GM12878 (cell line): Measurements from ENCODE around the gene KRT222. TPM values are rescaled to one million over a fixed set of nuclear protein-coding genes. Genes with fewer than 3 reads are reported as not detected.

Experiments used
- ATAC-seq: fragments of 200-7000 bp; cut with Tn5 transposase; 3 replicates; pipeline ENCODE4 v1.9.1; 2020; ENCODE audit warnings: mild to moderate bottlenecking, moderate library complexity
- BruUV-seq: library from RNA; stranded (reverse); fragments of 400-500 nt; replicated peaks from 2 replicates; lab custom pipeline; 2021; lab: Mats Ljungman, UMichigan
- CTCF ChIA-PET: fragments of 300-600 bp; sonication (Branson Sonifier 250); formaldehyde crosslinking; extraction: SDS; loops from one replicate; lab custom pipeline; 2021; ENCODE audit warnings: inconsistent platforms; lab: Yijun Ruan, JAX
- POLR2A ChIA-PET: fragments of 350-600 bp; formaldehyde crosslinking; extraction: SDS; loops from one replicate; lab custom pipeline; 2021; ENCODE audit warnings: inconsistent platforms; lab: Charles Lee
- RAD21 ChIA-PET: fragments of 300-600 bp; sonication (Branson Sonifier 250); formaldehyde crosslinking; loops from one replicate; lab custom pipeline; 2023; ENCODE audit warnings: antibody characterized with exemption; ENCODE audit not compliant: unreplicated experiment; lab: Charles Lee
- SMC1A ChIA-PET: fragments of 300-600 bp; sonication (Branson Sonifier 250); formaldehyde crosslinking; loops from one replicate; lab custom pipeline; 2023; ENCODE audit not compliant: unreplicated experiment, uncharacterized antibody; lab: Charles Lee
- DNase-seq: peaks from one replicate; pipeline ENCODE4 v3.0.0-alpha.2; 2011; ENCODE audit warnings: low read depth, low spot score
- FAIRE-seq: peaks from 3 replicates; lab custom pipeline; 2011; peaks lifted over from hg19 to GRCh38; lab: Jason Lieb, UNC
- H2AFZ ChIP-seq: 2 replicates; pipeline ENCODE4 v1.6.0; 2011; ENCODE audit warnings: low read depth, low read length, control low read depth; ENCODE audit not compliant: control insufficient read depth
- H3K27ac ChIP-seq: 2 replicates; pipeline ENCODE4 v1.5.1; 2011; ENCODE audit warnings: control low read depth; ENCODE audit not compliant: control insufficient read depth, insufficient read depth
- H3K27me3 ChIP-seq, 2 experiments: replicated peaks in 1 of 2; 2 replicates each; pipeline versions ENCODE4 v1.6.0 to v1.6.1; 2011; ENCODE audit warnings: low read length in 1 of 2; ENCODE audit not compliant: control insufficient read depth in 2 of 2, insufficient read depth in 2 of 2
- H3K36me3 ChIP-seq, 2 experiments: 2 replicates each; pipeline ENCODE4 v1.5.1; 2011; ENCODE audit warnings: low read length in 1 of 2; ENCODE audit not compliant: control insufficient read depth in 2 of 2, insufficient read depth in 2 of 2
- H3K4me1 ChIP-seq: 2 replicates; pipeline ENCODE4 v1.6.1; 2011; ENCODE audit warnings: mild to moderate bottlenecking, low read length, moderate library complexity, mixed read lengths; ENCODE audit not compliant: control insufficient read depth, insufficient read depth
- H3K4me2 ChIP-seq: 2 replicates; pipeline ENCODE4 v1.6.0; 2011; ENCODE audit warnings: control low read depth; ENCODE audit not compliant: control insufficient read depth, insufficient read depth
- H3K4me3 ChIP-seq: fragments of 200-600 bp; sonication (generic); 2 replicates; pipeline ENCODE4 v1.5.1; 2016
- H3K79me2 ChIP-seq: 2 replicates; pipeline ENCODE4 v1.6.0; 2011; ENCODE audit warnings: low read length; ENCODE audit not compliant: control insufficient read depth, insufficient read depth
- H3K9ac ChIP-seq: 2 replicates; pipeline ENCODE4 v1.8.0; 2011; ENCODE audit warnings: low read length, control low read depth, mixed read lengths; ENCODE audit not compliant: control insufficient read depth, insufficient read depth
- H3K9me3 ChIP-seq: replicated peaks from 3 replicates; pipeline ENCODE4 v1.5.1; 2011; ENCODE audit warnings: mild to moderate bottlenecking, low read length; ENCODE audit not compliant: control insufficient read depth, insufficient read depth
- H4K20me1 ChIP-seq: 2 replicates; pipeline ENCODE4 v1.6.0; 2011; ENCODE audit not compliant: control insufficient read depth, insufficient read depth
- CBX3 ChIP-seq: fragments of 200-600 bp; sonication (generic); IDR thresholded peaks from 2 replicates; pipeline ENCODE4 v1.6.1; 2016; ENCODE audit warnings: low read depth, borderline replicate concordance
- CEBPB ChIP-seq, 2 experiments: fragments of 150-350 bp in 1 of 2; IDR thresholded peaks; 2 replicates each; pipeline ENCODE4 v1.6.1; 2012 to 2014; ENCODE audit warnings: low read depth in 2 of 2, low read length in 2 of 2, borderline replicate concordance in 1 of 2, inconsistent platforms in 1 of 2
- DPF2 ChIP-seq: fragments of 450-650 bp; IDR thresholded peaks from 2 replicates; pipeline ENCODE4 v1.6.1; 2017; ENCODE audit warnings: mild to moderate bottlenecking
- EGR1 ChIP-seq, 2 experiments: IDR thresholded peaks; 1 replicate in 1 of 2; 2 replicates in 1 of 2; pipeline ENCODE4 v1.6.1; 2011 to 2012; ENCODE audit warnings: low read depth in 2 of 2, low read length in 2 of 2, borderline replicate concordance in 1 of 2, mild to moderate bottlenecking in 1 of 2, moderate library complexity in 1 of 2
- FOS ChIP-seq: IDR thresholded peaks from 3 replicates; pipeline ENCODE4 v1.6.1; 2011; ENCODE audit warnings: borderline replicate concordance; ENCODE audit not compliant: insufficient read length; ENCODE audit errors: extremely low read depth
- FOXM1 ChIP-seq: IDR thresholded peaks from 2 replicates; pipeline ENCODE4 v1.6.1; 2012; ENCODE audit warnings: low read depth, mild to moderate bottlenecking, inconsistent platforms, low read length, moderate library complexity
- GATAD2B ChIP-seq: fragments of 450-650 bp; conservative IDR thresholded peaks from 2 replicates; pipeline ENCODE4 v1.6.1; 2017; ENCODE audit warnings: low read depth, mild to moderate bottlenecking, moderate library complexity
- IKZF1 ChIP-seq: fragments of 450-650 bp; conservative IDR thresholded peaks from 2 replicates; pipeline ENCODE4 v1.6.1; 2017; ENCODE audit warnings: antibody characterized with exemption, mild to moderate bottlenecking
- KAT2A ChIP-seq: conservative IDR thresholded peaks from 2 replicates; pipeline ENCODE4 v1.6.1; 2011; ENCODE audit warnings: low read depth, low read length; ENCODE audit not compliant: control insufficient read depth
- LARP7 ChIP-seq: fragments of 450-650 bp; IDR thresholded peaks from 2 replicates; pipeline ENCODE4 v1.6.1; 2017; ENCODE audit warnings: mild to moderate bottlenecking
- MTA3 ChIP-seq: IDR thresholded peaks from 2 replicates; pipeline ENCODE4 v1.6.1; 2012; ENCODE audit warnings: low read length, inconsistent platforms, borderline replicate concordance
- NKRF ChIP-seq: fragments of 450-650 bp; conservative IDR thresholded peaks from 2 replicates; pipeline ENCODE4 v1.6.1; 2017; ENCODE audit warnings: mild to moderate bottlenecking, moderate library complexity
- NR2F1 ChIP-seq: fragments of 450-650 bp; conservative IDR thresholded peaks from 2 replicates; pipeline ENCODE4 v1.6.1; 2017; ENCODE audit warnings: mild to moderate bottlenecking
- RAD51 ChIP-seq: fragments of 450-650 bp; IDR thresholded peaks from 2 replicates; pipeline ENCODE4 v1.6.1; 2016; ENCODE audit warnings: moderate library complexity, mild to moderate bottlenecking, inconsistent platforms
- RBBP5 ChIP-seq: fragments of 200-600 bp; sonication (generic); conservative IDR thresholded peaks from 2 replicates; pipeline ENCODE4 v1.6.1; 2016
- SMAD5 ChIP-seq: IDR thresholded peaks from 2 replicates; pipeline ENCODE4 v1.6.1; 2016; ENCODE audit warnings: antibody characterized with exemption, low read depth
- SUZ12 ChIP-seq: fragments of 200-600 bp; sonication (generic); IDR thresholded peaks from one replicate; pipeline ENCODE4 v1.6.1; 2018; ENCODE audit warnings: antibody characterized with exemption, mild to moderate bottlenecking; ENCODE audit not compliant: unreplicated experiment
- WGBS: methylation state at CpG from one replicate; pipeline ENCODE4 v1.1.6; 2016; ENCODE audit warnings: low lambda C conversion rate; ENCODE audit not compliant: insufficient replicate concordance, insufficient coverage; ENCODE audit errors: missing lambda C conversion rate; 5-methylcytosine and 5-hydroxymethylcytosine counted together
- in situ Hi-C: fragments of 300-500 bp; cut with MboI; formaldehyde crosslinking; loops from 9 replicates; pipeline ENCODE4 v1.14.3; 2018; ENCODE audit warnings: mixed read lengths
- intact Hi-C: fragments of 100-400 bp; cut with micrococcal nuclease; formaldehyde crosslinking; loops from one replicate; pipeline ENCODE4 v1.14.2; 2022; ENCODE audit not compliant: unreplicated experiment
- polyA plus RNA-seq, 11 experiments: library from polyadenylated mRNA; depleted of rRNA in 4 of 11; unstranded in 6 of 11; stranded (reverse) in 5 of 11; fragments of >200 nt; fragmentation: Nextera tagmentation in 4 of 11; fragmentation: Illumina TruSeq in 1 of 11; extraction: Ambion mirVana in 4 of 11; extraction: Trizol in 1 of 11; gene quantifications; 1 replicate in 1 of 11; 2 replicates in 10 of 11; pipeline versions ENCODE4 v1.2.1 to v1.2.3, GENCODE V29; 2011 to 2016; ENCODE audit warnings: inconsistent platforms in 2 of 11, missing spikeins in 2 of 11, low read depth in 1 of 11
- total RNA-seq, 4 experiments: library from RNA; depleted of rRNA in 3 of 4; stranded (reverse); fragments of >200 nt in 3 of 4; fragmentation: Illumina TruSeq in 1 of 4; extraction: Trizol in 1 of 4; gene quantifications; 2 replicates each; pipeline versions ENCODE4 v1.2.1 to v1.2.3, GENCODE V29; 2013 to 2021
- TF ChIP-seq, protein P1 (sequence below): IDR thresholded peaks from 2 replicates; pipeline ENCODE4 v1.6.1; 2012; ENCODE audit warnings: low read depth, low read length, improper control_type of control experiment
- TF ChIP-seq, protein P2 (sequence below), 3 experiments: IDR thresholded peaks in 2 of 3; conservative IDR thresholded peaks in 1 of 3; 2 replicates each; pipeline ENCODE4 v1.5.1; 2011; ENCODE audit warnings: low read depth in 3 of 3, low read length in 3 of 3, mild to moderate bottlenecking in 3 of 3, control low read depth in 2 of 3, moderate library complexity in 2 of 3, inconsistent platforms in 1 of 3, mixed read lengths in 1 of 3; ENCODE audit not compliant: control insufficient read depth in 2 of 3, insufficient read depth in 1 of 3; ENCODE audit errors: extremely low read depth in 1 of 3

The KRT222 gene
- total and polyA plus RNA-seq, 10 of the 15 experiments (the other 5 are each of a cell fraction or from before 2014, with no cell fraction given), result 0.21 to 6.4 (median 0.54) TPM; not detected in 1

GRCh38 chr17:40615068-40615840 is 49.7 kb downstream of the KRT222 start:
- ChIA-PET POLR2A (interaction anchor here (0.7 to 7.9 kb wide), 24 partner anchors 9 to 306 kb away, joined by 3 to 117 read pairs (median 10); partner anchors contain the start of genes CCR7 and RARA), SMC1A (interaction anchor here (0.7 to 8.9 kb wide), 39 partner anchors 9 to 1053 kb away, joined by 3 to 175 read pairs (median 5); partner anchors contain the start of genes CCR7, IGFBP4 and SMARCE1), RAD21 (interaction anchor here (0.6 to 7.9 kb wide), 51 partner anchors 9 to 1074 kb away, joined by 3 to 229 read pairs (median 8); partner anchors contain the start of genes CCR7, KRT222, RARA and TOP2A), CTCF (interaction anchor here (0.6 to 11.9 kb wide), 60 partner anchors 10 to 1401 kb away, joined by 3 to 193 read pairs (median 5); partner anchors contain the start of genes IGFBP4 and TOP2A)
- BruUV-seq, result no TSS peak
- Histone ChIP-seq H3K27ac (peak overlapping the region; percentile 29), H3K4me3 (peak overlapping the region; percentile 35; the same call in 1 of the 2 replicates), H3K4me1 (peaks cover 30% of the 10 kb centered on the region), H3K79me2 (no peaks in the 10 kb centered on the region), H3K9me3 (no peaks in the 10 kb centered on the region), H3K36me3 (no peaks in the 10 kb centered on the region), H3K27me3 (no peaks in the 10 kb centered on the region), H2AFZ (peak overlapping the region; percentile 55; the same call in 1 of the 2 replicates), H3K4me2 (peak overlapping the region; percentile 66), H3K9ac (peak overlapping the region; percentile 7; the same call in 1 of the 2 replicates), H4K20me1 (no peaks in the 10 kb centered on the region)
- WGBS, result 1% methylated on average over 7 of the region's 7 CpGs
- intact Hi-C loops (loop anchor here (1.0 to 5.0 kb wide), 7 partner anchors 12 to 1052 kb away; no protein-coding TSS in a partner anchor), in situ Hi-C loops (loop anchor here (5.0 to 10.0 kb wide), 2 partner anchors 187 to 1050 kb away; no protein-coding TSS in a partner anchor)
- ATAC-seq (peak; percentile 75), FAIRE-seq (peak; percentile 93), DNase-seq (peak; percentile 93)
- TF ChIP-seq RAD51, result no peak; the same call in none of the 2 replicates
- TF ChIP-seq, protein P1, sequence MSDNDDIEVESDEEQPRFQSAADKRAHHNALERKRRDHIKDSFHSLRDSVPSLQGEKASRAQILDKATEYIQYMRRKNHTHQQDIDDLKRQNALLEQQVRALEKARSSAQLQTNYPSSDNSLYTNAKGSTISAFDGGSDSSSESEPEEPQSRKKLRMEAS, result peak; percentile 69; the same call in 1 of the 2 replicates
- peak; percentile 79 for TF ChIP-seq DPF2
- no peak for TF ChIP-seq KAT2A
- peak; percentile 93 for TF ChIP-seq IKZF1
- TF ChIP-seq EGR1 (IDR thresholded peaks at IDR 0.05; ENCODE audit: borderline replicate concordance in 1 of 2, low read depth in 2 of 2, low read length in 2 of 2), result no peak
- TF ChIP-seq CBX3, result no peak
- TF ChIP-seq CEBPB (IDR thresholded peaks at IDR 0.05; ENCODE audit: borderline replicate concordance in 1 of 2, low read depth in 2 of 2, low read length in 2 of 2), result no peak
- 0 out of 2 replicates have a peak, but pooled peaks have one; percentile 32 for TF ChIP-seq NKRF
- TF ChIP-seq SUZ12, result no peak
- TF ChIP-seq FOS, result no peak
- TF ChIP-seq MTA3, result peak; percentile 67; the same call in 1 of the 2 replicates
- TF ChIP-seq NR2F1, result peak; percentile 58
- TF ChIP-seq, protein P2, sequence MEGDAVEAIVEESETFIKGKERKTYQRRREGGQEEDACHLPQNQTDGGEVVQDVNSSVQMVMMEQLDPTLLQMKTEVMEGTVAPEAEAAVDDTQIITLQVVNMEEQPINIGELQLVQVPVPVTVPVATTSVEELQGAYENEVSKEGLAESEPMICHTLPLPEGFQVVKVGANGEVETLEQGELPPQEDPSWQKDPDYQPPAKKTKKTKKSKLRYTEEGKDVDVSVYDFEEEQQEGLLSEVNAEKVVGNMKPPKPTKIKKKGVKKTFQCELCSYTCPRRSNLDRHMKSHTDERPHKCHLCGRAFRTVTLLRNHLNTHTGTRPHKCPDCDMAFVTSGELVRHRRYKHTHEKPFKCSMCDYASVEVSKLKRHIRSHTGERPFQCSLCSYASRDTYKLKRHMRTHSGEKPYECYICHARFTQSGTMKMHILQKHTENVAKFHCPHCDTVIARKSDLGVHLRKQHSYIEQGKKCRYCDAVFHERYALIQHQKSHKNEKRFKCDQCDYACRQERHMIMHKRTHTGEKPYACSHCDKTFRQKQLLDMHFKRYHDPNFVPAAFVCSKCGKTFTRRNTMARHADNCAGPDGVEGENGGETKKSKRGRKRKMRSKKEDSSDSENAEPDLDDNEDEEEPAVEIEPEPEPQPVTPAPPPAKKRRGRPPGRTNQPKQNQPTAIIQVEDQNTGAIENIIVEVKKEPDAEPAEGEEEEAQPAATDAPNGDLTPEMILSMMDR (IDR thresholded peaks at IDR 0.05 in 2 of 3, conservative IDR thresholded peaks at IDR 0.05 in 1 of 3; ENCODE audit: control insufficient read depth in 2 of 3, extremely low read depth in 1 of 3, insufficient read depth in 1 of 3, low read depth in 3 of 3, low read length in 3 of 3), result peak; percentile 57 to 65 (median 60)
- TF ChIP-seq FOXM1, result peak; percentile 98
- peak; percentile 11; the same call in 1 of the 2 replicates for TF ChIP-seq LARP7
- TF ChIP-seq GATAD2B, result peak; percentile 87
- TF ChIP-seq RBBP5, result no peak
- 0 out of 2 replicates have a peak, but pooled peaks have one; percentile 45 for TF ChIP-seq SMAD5
